Uterus (tissue), 2 donors: ENCODE results near the gene NOP53.
"Not testable (repeated sequence)": the region's sequence is repeated elsewhere in the genome, so short reads cannot be mapped to it uniquely, and the experiment has no call there.

Experiments used
- POLR2A ChIP-seq, 2 donors: fragments of 450-650 bp; IDR thresholded peaks; one replicate each; pipeline ENCODE4 v1.6.1; 2016; ENCODE audit warnings: antibody characterized with exemption in 2 of 2, mild to moderate bottlenecking in 1 of 2, moderate library complexity in 1 of 2
- TF ChIP-seq, protein P1 (sequence below), 4 experiments: fragments of 200-600 bp in 2 of 4; fragments of 450-650 bp in 2 of 4; sonication (generic) in 2 of 4; IDR thresholded peaks; one replicate each; pipeline ENCODE4 v1.5.1; 2016 to 2019; ENCODE audit warnings: antibody characterized with exemption in 4 of 4, mild to moderate bottlenecking in 2 of 4, moderate library complexity in 1 of 4

DNA sequence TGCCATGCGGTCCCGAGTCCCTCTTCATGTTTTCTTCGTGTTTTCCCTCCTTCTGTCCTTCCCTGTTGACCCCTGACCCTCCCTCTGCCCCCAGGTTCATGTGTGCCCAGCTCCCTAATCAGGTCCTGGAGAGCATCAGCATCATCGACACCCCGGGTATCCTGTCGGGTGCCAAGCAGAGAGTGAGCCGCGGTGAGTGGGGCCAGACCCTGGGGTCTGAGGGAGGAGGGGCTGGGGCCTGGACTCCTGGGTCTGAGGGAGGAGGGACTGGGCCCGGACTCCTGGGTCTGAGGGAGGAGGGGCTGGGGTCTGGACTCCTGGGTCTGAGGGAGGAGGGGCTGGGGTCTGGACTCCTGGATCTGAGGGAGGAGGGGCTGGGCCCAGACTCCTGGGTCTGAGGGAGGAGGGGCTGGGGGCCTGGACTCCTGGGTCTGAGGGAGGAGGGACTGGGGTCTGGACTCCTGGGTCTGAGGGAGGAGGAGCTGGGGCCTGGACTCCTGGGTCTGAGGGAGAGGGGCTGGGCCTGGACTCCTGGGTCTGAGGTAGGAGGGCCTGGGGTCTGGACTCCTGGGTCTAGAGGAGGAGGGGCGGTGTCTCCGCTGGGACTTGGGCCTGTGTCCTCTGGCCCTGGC is 26.8 kb upstream of the NOP53 start:
- TF ChIP-seq, protein P1, sequence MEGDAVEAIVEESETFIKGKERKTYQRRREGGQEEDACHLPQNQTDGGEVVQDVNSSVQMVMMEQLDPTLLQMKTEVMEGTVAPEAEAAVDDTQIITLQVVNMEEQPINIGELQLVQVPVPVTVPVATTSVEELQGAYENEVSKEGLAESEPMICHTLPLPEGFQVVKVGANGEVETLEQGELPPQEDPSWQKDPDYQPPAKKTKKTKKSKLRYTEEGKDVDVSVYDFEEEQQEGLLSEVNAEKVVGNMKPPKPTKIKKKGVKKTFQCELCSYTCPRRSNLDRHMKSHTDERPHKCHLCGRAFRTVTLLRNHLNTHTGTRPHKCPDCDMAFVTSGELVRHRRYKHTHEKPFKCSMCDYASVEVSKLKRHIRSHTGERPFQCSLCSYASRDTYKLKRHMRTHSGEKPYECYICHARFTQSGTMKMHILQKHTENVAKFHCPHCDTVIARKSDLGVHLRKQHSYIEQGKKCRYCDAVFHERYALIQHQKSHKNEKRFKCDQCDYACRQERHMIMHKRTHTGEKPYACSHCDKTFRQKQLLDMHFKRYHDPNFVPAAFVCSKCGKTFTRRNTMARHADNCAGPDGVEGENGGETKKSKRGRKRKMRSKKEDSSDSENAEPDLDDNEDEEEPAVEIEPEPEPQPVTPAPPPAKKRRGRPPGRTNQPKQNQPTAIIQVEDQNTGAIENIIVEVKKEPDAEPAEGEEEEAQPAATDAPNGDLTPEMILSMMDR (IDR thresholded peaks at IDR 0.05), result not testable (repeated sequence)
- TF ChIP-seq POLR2A (IDR thresholded peaks at IDR 0.05), result not testable (repeated sequence)
